Measurements from ENCODE around the gene WASF2. TPM values are rescaled to one million over a fixed set of nuclear protein-coding genes. Genes with fewer than 3 reads are reported as not detected.
"Not testable (repeated sequence)": the region's sequence is repeated elsewhere in the genome, so short reads cannot be mapped to it uniquely, and the experiment has no call there.

The WASF2 gene
- total RNA-seq, 1 donor from 2014 or later, result 156 TPM

GRCh38 chr1:27475720-27476119 lies 14.2 kb downstream of the WASF2 start:
- Histone ChIP-seq H3K9me3 (no peaks in the 10 kb centered on the region), H3K36me3 (no peaks in the 10 kb centered on the region), H3K27me3 (no peaks in the 10 kb centered on the region), H3K4me3 (no peak overlapping the region), H3K27ac (no peak overlapping the region), H3K4me1 (peaks cover 57% of the 10 kb centered on the region)
- intact Hi-C loops (cut with DNase I), result loop anchor here (10.0 kb wide), 1 partner anchor 51 kb away; no protein-coding TSS in a partner anchor
- ATAC-seq, result no peak
- TF ChIP-seq CTCF (IDR thresholded peaks at IDR 0.05), result no peak
- no peak for DNase-seq

GRCh38 chr1:27473755-27474154 lies 16.2 kb downstream of the WASF2 start:
- no peaks in the 10 kb centered on the region for H3K27me3 ChIP-seq
- intact Hi-C loops (cut with DNase I), result loop anchor here (10.0 kb wide), 1 partner anchor 49 kb away; no protein-coding TSS in a partner anchor
- no peak overlapping the region for H3K4me3 ChIP-seq
- H3K4me1 ChIP-seq, result peaks cover 57% of the 10 kb centered on the region
- no peak for DNase-seq
- no peak overlapping the region for H3K27ac ChIP-seq
- TF ChIP-seq CTCF (IDR thresholded peaks at IDR 0.05), result no peak
- no peak for ATAC-seq
- no peaks in the 10 kb centered on the region for H3K9me3 ChIP-seq
- no peaks in the 10 kb centered on the region for H3K36me3 ChIP-seq

- H3K36me3 ChIP-seq, DNase-seq, H3K9me3 ChIP-seq, H3K4me3 ChIP-seq, ATAC-seq, H3K27ac ChIP-seq, H3K27me3 ChIP-seq: not testable (repeated sequence)
- intact Hi-C loops (cut with DNase I), result loop anchor here (10.0 kb wide), 1 partner anchor 47 kb away; no protein-coding TSS in a partner anchor
- H3K4me1 ChIP-seq, result peaks cover 62% of the 10 kb centered on the region
Observed at GRCh38 chr1:27472098-27472497, 17.9 kb downstream of the WASF2 start.

GRCh38 chr1:27471477-27471876 lies 18.5 kb downstream of the WASF2 start:
- Histone ChIP-seq H3K9me3 (no peaks in the 10 kb centered on the region), H3K27me3 (no peaks in the 10 kb centered on the region), H3K4me1 (peaks cover 60% of the 10 kb centered on the region), H3K36me3 (peaks cover 2% of the 10 kb centered on the region), H3K4me3 (no peak overlapping the region), H3K27ac (no peak overlapping the region)
- no peak for TF ChIP-seq CTCF (IDR thresholded peaks at IDR 0.05)
- peak; percentile 52 for ATAC-seq
- DNase-seq, result no peak
- intact Hi-C loops (cut with DNase I), result loop anchor here (10.0 kb wide), 1 partner anchor 47 kb away; no protein-coding TSS in a partner anchor

GRCh38 chr1:27469334-27469733 lies 20.6 kb downstream of the WASF2 start:
- TF ChIP-seq CTCF (IDR thresholded peaks at IDR 0.05), result no peak
- H3K27ac ChIP-seq, result no peak overlapping the region
- intact Hi-C loops (cut with DNase I), result no loop called here
- H3K9me3 ChIP-seq, result no peaks in the 10 kb centered on the region
- H3K36me3 ChIP-seq, result peaks cover 9% of the 10 kb centered on the region
- no peak overlapping the region for H3K4me3 ChIP-seq
- ATAC-seq (no peak), DNase-seq (no peak)
- H3K4me1 ChIP-seq, result peaks cover 51% of the 10 kb centered on the region
- no peaks in the 10 kb centered on the region for H3K27me3 ChIP-seq

GRCh38 chr1:27468378-27468777 lies 21.6 kb downstream of the WASF2 start:
- ATAC-seq; H3K27ac ChIP-seq; intact Hi-C loops (cut with DNase I); H3K9me3 ChIP-seq; H3K4me3 ChIP-seq; H3K27me3 ChIP-seq; DNase-seq; H3K36me3 ChIP-seq: not testable (repeated sequence)
- H3K4me1 ChIP-seq, result peaks cover 48% of the 10 kb centered on the region
